Adrenal gland (tissue), 12 donors: ENCODE results near the gene LDLR. TPM values are rescaled to one million over a fixed set of nuclear protein-coding genes. Genes with fewer than 3 reads are reported as not detected.

Experiments used
- DNase-seq, 7 donors: peaks; one replicate each; pipeline ENCODE4 v3.0.0-alpha.2; 2019 to 2020
- H3K27ac ChIP-seq, 5 donors: fragments of 200-600 bp; sonication (generic) in 4 of 5; 1 replicate in 3 of 5; 2 replicates in 2 of 5; pipeline versions ENCODE4 v1.5.1 to v1.8.0; 2016 to 2020; ENCODE audit warnings: mild to moderate bottlenecking in 1 of 5
- H3K27me3 ChIP-seq: fragments of 200-600 bp; 2 replicates; pipeline ENCODE4 v1.8.0; 2021
- H3K36me3 ChIP-seq, 2 donors: fragments of 200-600 bp; replicated peaks in 1 of 2; 1 replicate in 1 of 2; 2 replicates in 1 of 2; pipeline versions ENCODE4 v1.5.1 to v1.8.0; 2018 to 2022
- H3K4me1 ChIP-seq, 2 donors: fragments of 200-600 bp; replicated peaks in 1 of 2; 1 replicate in 1 of 2; 2 replicates in 1 of 2; pipeline versions ENCODE4 v1.5.1 to v1.8.0; 2018 to 2021
- H3K4me3 ChIP-seq, 4 donors: fragments of 200-600 bp; sonication (generic) in 3 of 4; one replicate each; pipeline ENCODE4 v1.5.1; 2016 to 2018
- H3K9me3 ChIP-seq, 3 donors: fragments of 200-600 bp; sonication (generic) in 1 of 3; replicated peaks in 1 of 3; 1 replicate in 2 of 3; 2 replicates in 1 of 3; pipeline versions ENCODE4 v1.5.1 to v1.8.0; 2016 to 2021
- POLR2A ChIP-seq, 2 donors: fragments of 450-650 bp; IDR thresholded peaks; one replicate each; pipeline ENCODE4 v1.6.1; 2017; ENCODE audit warnings: antibody characterized with exemption in 2 of 2, mild to moderate bottlenecking in 2 of 2, moderate library complexity in 1 of 2
- WGBS, 4 donors: extraction: QIAGEN DNeasy Blood & Tissue Kit in 2 of 4; methylation state at CpG; one replicate each; pipeline versions ENCODE4 v1.1.5 to v1.1.7; 2013 to 2017; 5-methylcytosine and 5-hydroxymethylcytosine counted together
- intact Hi-C, 2 donors: fragments of 100-400 bp; cut with DNase I; formaldehyde crosslinking; loops; one replicate each; pipeline versions ENCODE4 v1.14.1 to v1.15.0; 2022 to 2023
- polyA plus RNA-seq, 3 donors: library from polyadenylated mRNA; stranded (reverse); fragments of 200-250 nt in 2 of 3; fragments of 350-450 nt in 1 of 3; fragmentation: Illumina TruSeq in 1 of 3; extraction: RNeasy Lipid Tissue Mini Kit (QIAGEN cat#74804) in 1 of 3; gene quantifications; one replicate each; pipeline ENCODE4 v1.2.3, GENCODE V29; 2013 to 2014
- total RNA-seq, 9 donors: library from RNA; depleted of rRNA in 4 of 9; stranded (reverse); fragments of >200 nt in 4 of 9; fragments of 120-200 nt in 1 of 9; fragmentation: NEBNext Ultra II Directional in 1 of 9; extraction: Animal tissue kit (Norgen Biotek cat#: 25700) in 1 of 9; gene quantifications; one replicate each; pipeline versions ENCODE4 v1.1.0 to v1.2.4, GENCODE V29; 2013 to 2023
- TF ChIP-seq, protein P1 (sequence below), 6 experiments: fragments of 450-650 bp in 4 of 6; fragments of 200-600 bp in 2 of 6; sonication (generic) in 1 of 6; IDR thresholded peaks; 1 replicate in 5 of 6; 2 replicates in 1 of 6; pipeline versions ENCODE4 v1.5.1 to v1.8.0; 2016 to 2021; ENCODE audit warnings: antibody characterized with exemption in 6 of 6, mild to moderate bottlenecking in 2 of 6, moderate library complexity in 1 of 6
- donor health status: healthy with polysubstance abuse.
- donor health status: Bipolar disorder and iron deficiency.
- donor health status: DM: yes; HTN: yes; CAD: no.
- donor health status: DM: no; HTN: no; CAD: no.
- donor health status: DM: no; HTN: no; CAD: no.
- donor health status: DM: yes; HTN: yes; CAD: no.

LDLR gene
- total and polyA plus RNA-seq, 12 donors = 35.4 to 2,114 (median 161) TPM

DNA sequence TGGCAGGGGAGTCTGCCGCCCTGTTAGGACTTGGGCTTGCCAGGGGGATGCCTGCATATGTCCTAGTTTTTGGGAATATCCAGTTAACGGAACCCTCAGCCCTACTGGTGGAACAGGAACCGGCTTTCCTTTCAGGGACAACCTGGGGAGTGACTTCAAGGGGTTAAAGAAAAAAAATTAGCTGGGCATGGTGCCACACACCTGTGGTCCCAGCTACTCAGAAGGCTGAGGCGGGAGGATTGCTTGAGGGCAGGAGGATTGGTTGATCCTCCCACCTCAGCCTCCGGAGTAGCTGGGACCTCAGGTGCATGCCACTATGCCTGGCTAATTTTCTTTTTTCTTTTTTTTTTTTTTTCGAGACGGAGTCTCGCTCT, 22.5 kb downstream of the LDLR start:
- peak overlapping the region in 2 of 5 donors; percentile 8 to 32 for H3K27ac ChIP-seq
- intact Hi-C loops = no loop called here
- WGBS, 4 donors = 67 to 82% (median 69%) methylated on average over 5 to 8 of the region's 8 CpGs
- no peak overlapping the region for H3K4me3 ChIP-seq
- peaks cover 0 to 100% of the 10 kb centered on the region in 2 donors for H3K36me3 ChIP-seq
- H3K9me3 ChIP-seq = no peaks in the 10 kb centered on the region
- no peak for TF ChIP-seq POLR2A (IDR thresholded peaks at IDR 0.05)
- TF ChIP-seq, protein P1, sequence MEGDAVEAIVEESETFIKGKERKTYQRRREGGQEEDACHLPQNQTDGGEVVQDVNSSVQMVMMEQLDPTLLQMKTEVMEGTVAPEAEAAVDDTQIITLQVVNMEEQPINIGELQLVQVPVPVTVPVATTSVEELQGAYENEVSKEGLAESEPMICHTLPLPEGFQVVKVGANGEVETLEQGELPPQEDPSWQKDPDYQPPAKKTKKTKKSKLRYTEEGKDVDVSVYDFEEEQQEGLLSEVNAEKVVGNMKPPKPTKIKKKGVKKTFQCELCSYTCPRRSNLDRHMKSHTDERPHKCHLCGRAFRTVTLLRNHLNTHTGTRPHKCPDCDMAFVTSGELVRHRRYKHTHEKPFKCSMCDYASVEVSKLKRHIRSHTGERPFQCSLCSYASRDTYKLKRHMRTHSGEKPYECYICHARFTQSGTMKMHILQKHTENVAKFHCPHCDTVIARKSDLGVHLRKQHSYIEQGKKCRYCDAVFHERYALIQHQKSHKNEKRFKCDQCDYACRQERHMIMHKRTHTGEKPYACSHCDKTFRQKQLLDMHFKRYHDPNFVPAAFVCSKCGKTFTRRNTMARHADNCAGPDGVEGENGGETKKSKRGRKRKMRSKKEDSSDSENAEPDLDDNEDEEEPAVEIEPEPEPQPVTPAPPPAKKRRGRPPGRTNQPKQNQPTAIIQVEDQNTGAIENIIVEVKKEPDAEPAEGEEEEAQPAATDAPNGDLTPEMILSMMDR (IDR thresholded peaks at IDR 0.05) = no peak
- DNase-seq = no peak
- no peaks in the 10 kb centered on the region for H3K4me1 ChIP-seq
- no peaks in the 10 kb centered on the region for H3K27me3 ChIP-seq

DNA sequence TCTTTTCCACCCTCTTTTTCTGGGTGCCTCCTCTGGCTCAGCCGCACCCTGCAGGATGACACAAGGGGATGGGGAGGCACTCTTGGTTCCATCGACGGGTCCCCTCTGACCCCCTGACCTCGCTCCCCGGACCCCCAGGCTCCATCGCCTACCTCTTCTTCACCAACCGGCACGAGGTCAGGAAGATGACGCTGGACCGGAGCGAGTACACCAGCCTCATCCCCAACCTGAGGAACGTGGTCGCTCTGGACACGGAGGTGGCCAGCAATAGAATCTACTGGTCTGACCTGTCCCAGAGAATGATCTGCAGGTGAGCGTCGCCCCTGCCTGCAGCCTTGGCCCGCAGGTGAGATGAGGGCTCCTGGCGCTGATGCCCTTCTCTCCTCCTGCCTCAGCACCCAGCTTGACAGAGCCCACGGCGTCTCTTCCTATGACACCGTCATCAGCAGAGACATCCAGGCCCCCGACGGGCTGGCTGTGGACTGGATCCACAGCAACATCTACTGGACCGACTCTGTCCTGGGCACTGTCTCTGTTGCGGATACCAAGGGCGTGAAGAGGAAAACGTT, 24.0 kb downstream of the LDLR start:
- no peak for DNase-seq
- intact Hi-C loops = no loop called here
- Histone ChIP-seq H3K27ac (peak overlapping the region in 2 of 5 donors; percentile 12 to 20), H3K9me3 (no peaks in the 10 kb centered on the region), H3K27me3 (no peaks in the 10 kb centered on the region), H3K4me1 (no peaks in the 10 kb centered on the region), H3K36me3 (peaks cover 0 to 100% of the 10 kb centered on the region in 2 donors), H3K4me3 (no peak overlapping the region)
- WGBS, 4 donors = 80 to 90% (median 83%) methylated on average over 14 to 27 of the region's 27 CpGs
- TF ChIP-seq POLR2A (IDR thresholded peaks at IDR 0.05) = no peak
- TF ChIP-seq, protein P1 (IDR thresholded peaks at IDR 0.05) = no peak

DNA sequence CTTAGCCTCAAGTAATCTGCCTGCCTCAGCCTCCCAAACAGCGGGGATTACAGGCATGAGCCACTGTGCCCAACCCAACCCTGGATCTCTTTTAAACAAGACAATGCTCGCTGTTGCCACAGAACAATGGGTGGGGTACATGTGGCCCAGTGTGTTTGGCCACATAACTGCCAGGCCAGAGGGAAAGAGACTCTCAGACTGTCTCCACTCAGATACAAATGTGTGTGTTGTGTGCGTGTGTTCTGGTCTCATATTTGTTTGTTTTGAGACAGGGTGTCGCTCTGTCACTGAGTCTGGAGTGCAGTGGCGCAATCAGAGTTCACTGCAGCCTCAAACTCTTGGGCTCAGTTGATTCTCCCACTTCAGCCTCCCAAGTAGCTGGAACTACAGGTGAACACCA, 25.8 kb downstream of the LDLR start:
- H3K27me3 ChIP-seq = no peaks in the 10 kb centered on the region
- intact Hi-C loops = loop anchor here in 1 of 2 donors (5.0 kb wide), 1 partner anchor 173 kb away; no protein-coding TSS in a partner anchor
- H3K9me3 ChIP-seq = no peaks in the 10 kb centered on the region
- no peak for DNase-seq
- H3K4me3 ChIP-seq = no peak overlapping the region
- TF ChIP-seq, protein P1 (IDR thresholded peaks at IDR 0.05) = no peak
- TF ChIP-seq POLR2A (IDR thresholded peaks at IDR 0.05) = no peak
- peaks cover 0 to 98% of the 10 kb centered on the region in 2 donors for H3K36me3 ChIP-seq
- no peaks in the 10 kb centered on the region for H3K4me1 ChIP-seq
- 80 to 92% (median 88%) methylated on average over 5 of the region's 5 CpGs for WGBS, 4 donors
- peak overlapping the region in 1 of 5 donors; percentile 13 for H3K27ac ChIP-seq

DNA sequence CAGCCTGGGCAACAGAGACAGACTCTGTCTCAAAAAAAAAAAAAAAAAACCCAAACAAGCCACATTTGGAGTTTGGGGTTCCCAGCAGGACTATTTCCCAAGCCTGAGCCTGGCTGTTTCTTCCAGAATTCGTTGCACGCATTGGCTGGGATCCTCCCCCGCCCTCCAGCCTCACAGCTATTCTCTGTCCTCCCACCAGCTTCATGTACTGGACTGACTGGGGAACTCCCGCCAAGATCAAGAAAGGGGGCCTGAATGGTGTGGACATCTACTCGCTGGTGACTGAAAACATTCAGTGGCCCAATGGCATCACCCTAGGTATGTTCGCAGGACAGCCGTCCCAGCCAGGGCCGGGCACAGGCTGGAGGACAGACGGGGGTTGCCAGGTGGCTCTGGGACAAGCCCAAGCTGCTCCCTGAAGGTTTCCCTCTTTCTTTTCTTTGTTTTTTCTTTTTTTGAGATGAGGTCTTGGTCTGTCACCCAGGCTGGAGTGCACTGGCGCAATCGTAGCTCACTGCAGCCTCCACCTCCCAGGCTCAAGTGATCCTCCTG, 26.7 kb downstream of the LDLR start:
- H3K36me3 ChIP-seq = peaks cover 0 to 98% of the 10 kb centered on the region in 2 donors
- H3K4me3 ChIP-seq = no peak overlapping the region
- no peak for TF ChIP-seq POLR2A (IDR thresholded peaks at IDR 0.05)
- TF ChIP-seq, protein P1 (IDR thresholded peaks at IDR 0.05) = no peak
- no peaks in the 10 kb centered on the region for H3K9me3 ChIP-seq
- intact Hi-C loops = loop anchor here in 1 of 2 donors (5.0 kb wide), 1 partner anchor 174 kb away; no protein-coding TSS in a partner anchor
- H3K27me3 ChIP-seq = no peaks in the 10 kb centered on the region
- 72 to 90% (median 78%) methylated on average over 11 of the region's 11 CpGs for WGBS, 4 donors
- peak overlapping the region in 2 of 5 donors; percentile 0 to 38 for H3K27ac ChIP-seq
- no peak for DNase-seq
- H3K4me1 ChIP-seq = no peaks in the 10 kb centered on the region
